GM10248 (cell line): ENCODE results near the gene TNRC18.

Experiments used
- CTCF ChIA-PET: fragments of 300-600 bp; sonication (Branson Sonifier 250); formaldehyde crosslinking; extraction: SDS; loops from one replicate; lab custom pipeline; 2021; ENCODE audit warnings: antibody characterized with exemption; lab: Yijun Ruan, JAX
- POLR2A ChIA-PET: fragments of 350-650 bp; sonication (Branson Sonifier 250); formaldehyde crosslinking; extraction: SDS; loops from one replicate; lab custom pipeline; 2020; ENCODE audit warnings: antibody characterized with exemption; lab: Yijun Ruan, JAX
- DNase-seq: peaks from one replicate; pipeline ENCODE4 v3.0.0; 2012; ENCODE audit errors: extremely low spot score
- TF ChIP-seq, protein P1 (sequence below): IDR thresholded peaks from 2 replicates; pipeline ENCODE4 v1.5.1; 2012; ENCODE audit warnings: mild to moderate bottlenecking, low read depth; ENCODE audit errors: extremely low read depth, missing control alignments, control extremely low read depth

TNRC18 gene

DNA sequence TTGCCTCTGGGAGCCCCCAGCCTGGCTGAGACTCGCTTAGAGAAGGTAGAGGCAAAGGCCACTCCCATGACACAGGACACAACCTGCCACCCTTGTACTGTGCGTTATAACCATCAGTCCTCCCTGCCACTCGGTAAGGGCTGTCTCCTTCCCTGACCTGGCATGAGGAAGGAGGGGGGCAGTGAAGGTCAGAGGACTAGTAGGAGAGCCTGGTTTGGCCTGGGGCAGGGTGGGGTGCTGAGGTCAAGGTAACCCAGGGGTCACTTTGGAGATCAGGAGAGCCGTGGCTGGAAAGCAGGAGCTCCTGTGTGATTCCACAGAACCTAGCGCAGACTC lies 6.9 kb upstream of the TNRC18 start:
- ChIA-PET CTCF (no interaction called here), POLR2A (interaction anchor here (0.6 kb wide), 1 partner anchor 19 kb away, joined by 5 read pairs; no protein-coding TSS in a partner anchor)
- TF ChIP-seq, protein P1, sequence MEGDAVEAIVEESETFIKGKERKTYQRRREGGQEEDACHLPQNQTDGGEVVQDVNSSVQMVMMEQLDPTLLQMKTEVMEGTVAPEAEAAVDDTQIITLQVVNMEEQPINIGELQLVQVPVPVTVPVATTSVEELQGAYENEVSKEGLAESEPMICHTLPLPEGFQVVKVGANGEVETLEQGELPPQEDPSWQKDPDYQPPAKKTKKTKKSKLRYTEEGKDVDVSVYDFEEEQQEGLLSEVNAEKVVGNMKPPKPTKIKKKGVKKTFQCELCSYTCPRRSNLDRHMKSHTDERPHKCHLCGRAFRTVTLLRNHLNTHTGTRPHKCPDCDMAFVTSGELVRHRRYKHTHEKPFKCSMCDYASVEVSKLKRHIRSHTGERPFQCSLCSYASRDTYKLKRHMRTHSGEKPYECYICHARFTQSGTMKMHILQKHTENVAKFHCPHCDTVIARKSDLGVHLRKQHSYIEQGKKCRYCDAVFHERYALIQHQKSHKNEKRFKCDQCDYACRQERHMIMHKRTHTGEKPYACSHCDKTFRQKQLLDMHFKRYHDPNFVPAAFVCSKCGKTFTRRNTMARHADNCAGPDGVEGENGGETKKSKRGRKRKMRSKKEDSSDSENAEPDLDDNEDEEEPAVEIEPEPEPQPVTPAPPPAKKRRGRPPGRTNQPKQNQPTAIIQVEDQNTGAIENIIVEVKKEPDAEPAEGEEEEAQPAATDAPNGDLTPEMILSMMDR: no peak
- DNase-seq: no peak

DNA sequence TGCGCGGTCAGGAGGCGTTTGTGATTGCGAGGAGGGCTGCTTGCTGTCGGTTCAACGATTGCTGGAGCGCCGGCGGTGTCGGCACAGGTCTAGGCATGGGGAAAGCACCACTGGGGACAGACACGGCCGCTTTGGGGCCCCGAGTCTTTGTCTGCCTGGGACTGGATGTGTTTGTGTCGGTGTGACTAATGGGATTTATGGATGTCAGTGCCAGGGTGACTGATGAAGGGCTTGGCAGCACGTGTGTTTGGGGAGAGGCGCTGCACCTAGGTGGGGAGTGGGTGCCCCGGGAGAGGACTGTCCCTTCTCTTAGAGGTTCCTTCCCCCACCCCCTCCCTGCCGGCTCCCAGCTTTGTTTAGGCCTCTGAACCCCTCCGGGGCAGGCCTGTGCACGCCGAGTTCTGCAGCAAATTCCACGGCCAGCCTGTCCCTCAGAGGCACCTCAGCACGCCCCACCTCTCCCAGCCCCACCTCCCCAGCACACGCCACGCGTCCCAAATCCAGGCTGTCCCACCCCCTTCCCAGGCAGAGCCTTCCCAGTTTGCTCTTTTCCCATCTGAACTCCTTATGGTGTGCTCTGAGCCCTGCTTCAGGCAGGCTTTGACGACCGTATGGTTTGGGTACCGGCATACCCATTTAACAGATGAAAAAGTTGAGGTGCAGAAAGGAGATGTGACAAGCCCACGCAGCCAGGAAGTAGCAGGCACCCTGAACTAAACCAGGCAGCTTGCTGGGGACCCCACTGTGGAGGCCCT lies 6.4 kb upstream of the TNRC18 start:
- no peak for DNase-seq
- POLR2A ChIA-PET: interaction anchor here (0.6 kb wide), 1 partner anchor 19 kb away, joined by 5 read pairs; no protein-coding TSS in a partner anchor
- TF ChIP-seq, protein P1: no peak
- CTCF ChIA-PET: no interaction called here

GRCh38 chr7:5429253-5429856 lies 5.7 kb upstream of the TNRC18 start:
- no peak for DNase-seq
- ChIA-PET POLR2A (no interaction called here), CTCF (interaction anchor here (1.2 kb wide), 1 partner anchor 12 kb away, joined by 3 read pairs; no protein-coding TSS in a partner anchor)
- TF ChIP-seq, protein P1: no peak

GRCh38 chr7:5428478-5429252 lies 5.0 kb upstream of the TNRC18 start:
- ChIA-PET CTCF (interaction anchor here (1.2 kb wide), 1 partner anchor 13 kb away, joined by 3 read pairs; no protein-coding TSS in a partner anchor), POLR2A (no interaction called here)
- TF ChIP-seq, protein P1: no peak
- no peak for DNase-seq

DNA sequence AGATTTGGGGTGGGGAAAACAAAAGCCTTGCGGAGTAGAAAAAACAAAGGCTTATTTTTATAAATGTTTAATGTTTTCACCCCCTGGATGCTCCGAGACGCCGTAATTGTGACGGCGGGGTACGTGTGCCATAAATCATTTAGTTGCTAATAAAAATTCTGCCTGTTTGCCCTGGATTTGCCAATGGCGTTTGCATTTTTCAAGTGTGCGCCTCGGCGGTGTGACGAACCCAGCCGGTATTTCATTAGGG lies 2.5 kb upstream of the TNRC18 start:
- ChIA-PET CTCF (no interaction called here), POLR2A (no interaction called here)
- TF ChIP-seq, protein P1: no peak
- no peak for DNase-seq

DNA sequence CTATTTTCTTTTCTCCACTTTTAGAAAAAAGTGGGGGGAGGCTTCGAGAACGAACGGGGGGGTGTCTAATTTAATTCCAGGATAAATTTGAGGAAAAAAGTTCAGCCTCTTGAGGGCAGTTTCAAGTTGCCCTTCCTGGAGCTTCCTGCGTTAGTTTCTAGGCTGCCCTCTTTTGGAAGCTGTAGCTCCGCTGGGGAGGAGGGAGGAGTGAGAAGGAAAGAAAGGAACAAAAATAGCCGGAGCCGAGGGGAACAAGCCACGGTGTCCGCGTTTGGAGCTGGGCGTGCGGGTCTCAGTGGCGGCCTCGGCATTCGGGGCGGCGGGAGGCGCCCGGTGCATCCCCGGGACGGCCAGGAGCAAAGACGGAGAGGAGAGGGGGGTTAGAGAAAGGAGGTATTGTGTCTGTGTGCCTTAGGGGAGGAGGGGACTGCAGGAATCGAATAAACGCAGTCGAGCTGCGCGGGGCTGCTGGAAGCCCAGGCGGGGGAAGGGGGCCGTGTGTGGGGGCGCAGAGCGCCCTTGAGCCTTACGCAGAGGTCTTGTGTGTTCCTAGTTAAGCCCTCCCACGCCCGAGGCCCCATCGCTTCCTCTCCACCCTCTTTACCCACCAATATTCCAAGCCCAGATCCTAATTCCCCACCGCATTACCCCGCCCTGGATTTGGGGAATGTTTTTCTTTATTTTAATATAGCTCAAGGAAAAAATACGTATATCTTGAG lies 2.0 kb upstream of the TNRC18 start:
- no peak for DNase-seq
- TF ChIP-seq, protein P1: no peak
- ChIA-PET CTCF (interaction anchor here (1.3 kb wide), 1 partner anchor 141 kb away, joined by 3 read pairs; no protein-coding TSS in a partner anchor), POLR2A (interaction anchor here (0.8 kb wide), 1 partner anchor 29 kb away, joined by 6 read pairs; no protein-coding TSS in a partner anchor)
